Measurements from ENCODE around the gene RECQL. TPM values are rescaled to one million over a fixed set of nuclear protein-coding genes. Genes with fewer than 3 reads are reported as not detected.
A peak's percentile ranks its signal among the peaks of the same experiment; 100 is the strongest.

Gene RECQL
- total RNA-seq, 2 experiments from 2014 or later = 82.1 to 86.8 TPM

- DNase-seq (no peak), ATAC-seq (ENCODE audit: low read depth) (no peak)
- peaks cover 38% of the 10 kb centered on the region for H3K27me3 Mint-ChIP-seq
- H3K4me1 Mint-ChIP-seq = peaks cover 4% of the 10 kb centered on the region
- H3K27ac Mint-ChIP-seq = no peak within 1 kb of the TSS
- POLR2A ChIA-PET = no interaction called here
- H3K36me3 Mint-ChIP-seq = no peaks in the 10 kb centered on the region
- no peaks in the 10 kb centered on the region for H3K9me3 Mint-ChIP-seq
- peak within 1 kb of the TSS; percentile 79 for H3K4me3 Mint-ChIP-seq
These were observed 24.6 kb upstream of the RECQL start, which contains the start of gene SPX for GRCh38 chr12:21526053-21526452. Gene SPX (plus strand): TSS chr12:21526296. CDS start chr12:21526473, 177 bp downstream.

- no peak overlapping the region for H3K4me3 Mint-ChIP-seq
- H3K36me3 Mint-ChIP-seq = peaks cover 7% of the 10 kb centered on the region
- no peak overlapping the region for H3K27ac Mint-ChIP-seq
- POLR2A ChIA-PET = no interaction called here
- H3K9me3 Mint-ChIP-seq = no peaks in the 10 kb centered on the region
- no peak for ATAC-seq (ENCODE audit: low read depth)
- no peak for DNase-seq
- peaks cover 3% of the 10 kb centered on the region for H3K4me1 Mint-ChIP-seq
- peaks cover 22% of the 10 kb centered on the region for H3K27me3 Mint-ChIP-seq
These were observed 21.7 kb upstream of the RECQL start for GRCh38 chr12:21523148-21523547.

- POLR2A ChIA-PET = no interaction called here
- DNase-seq (no peak), ATAC-seq (ENCODE audit: low read depth) (no peak)
- Mint-ChIP-seq H3K27ac (no peak overlapping the region), H3K4me1 (no peaks in the 10 kb centered on the region), H3K9me3 (no peaks in the 10 kb centered on the region), H3K4me3 (no peak overlapping the region), H3K36me3 (peaks cover 9% of the 10 kb centered on the region), H3K27me3 (peaks cover 16% of the 10 kb centered on the region)
These were observed 20.1 kb upstream of the RECQL start for GRCh38 chr12:21521541-21521940.

- DNase-seq (no peak), ATAC-seq (ENCODE audit: low read depth) (no peak)
- H3K4me1 Mint-ChIP-seq = no peaks in the 10 kb centered on the region
- H3K9me3 Mint-ChIP-seq = no peaks in the 10 kb centered on the region
- POLR2A ChIA-PET = no interaction called here
- H3K36me3 Mint-ChIP-seq = peaks cover 11% of the 10 kb centered on the region
- peaks cover under 1% of the 10 kb centered on the region for H3K27me3 Mint-ChIP-seq
- no peak overlapping the region for H3K27ac Mint-ChIP-seq
- no peak overlapping the region for H3K4me3 Mint-ChIP-seq
These were observed 17.0 kb upstream of the RECQL start for GRCh38 chr12:21518451-21518850.

- Mint-ChIP-seq H3K27me3 (no peaks in the 10 kb centered on the region), H3K9me3 (no peaks in the 10 kb centered on the region), H3K4me3 (no peak overlapping the region), H3K4me1 (no peaks in the 10 kb centered on the region), H3K36me3 (peaks cover 20% of the 10 kb centered on the region), H3K27ac (no peak overlapping the region)
- no peak for ATAC-seq (ENCODE audit: low read depth)
- no peak for DNase-seq
- POLR2A ChIA-PET = interaction anchor here (1.4 kb wide), 1 partner anchor 15 kb away, joined by 3 read pairs; the partner anchor contains the start of genes GOLT1B and RECQL
These were observed 14.8 kb upstream of the RECQL start for GRCh38 chr12:21516281-21516680.

- DNase-seq = no peak
- Mint-ChIP-seq H3K27ac (peak overlapping the region; percentile 92), H3K9me3 (no peaks in the 10 kb centered on the region), H3K4me3 (peak overlapping the region; percentile 77), H3K27me3 (no peaks in the 10 kb centered on the region), H3K36me3 (peaks cover 34% of the 10 kb centered on the region), H3K4me1 (peaks cover 22% of the 10 kb centered on the region)
- POLR2A ChIA-PET = interaction anchor here (1.2 to 2.6 kb wide), 3 partner anchors 18 to 148 kb away, joined by 4 to 13 read pairs (median 5); partner anchors contain the start of genes LDHB and PYROXD1
- ATAC-seq (ENCODE audit: low read depth) = peak; percentile 96
These were observed 8.3 kb upstream of the RECQL start for GRCh38 chr12:21509768-21510167.

GRCh38 chr12:21507849-21508248 lies 6.4 kb upstream of the RECQL start:
- peaks cover 34% of the 10 kb centered on the region for H3K4me1 Mint-ChIP-seq
- ATAC-seq (ENCODE audit: low read depth) (no peak), DNase-seq (no peak)
- H3K9me3 Mint-ChIP-seq = no peaks in the 10 kb centered on the region
- no peaks in the 10 kb centered on the region for H3K27me3 Mint-ChIP-seq
- peaks cover 34% of the 10 kb centered on the region for H3K36me3 Mint-ChIP-seq
- POLR2A ChIA-PET = no interaction called here
- no peak overlapping the region for H3K27ac Mint-ChIP-seq
- no peak overlapping the region for H3K4me3 Mint-ChIP-seq

GRCh38 chr12:21505888-21506287 lies 4.5 kb upstream of the RECQL start:
- H3K9me3 Mint-ChIP-seq = no peaks in the 10 kb centered on the region
- H3K4me3 Mint-ChIP-seq = no peak overlapping the region
- H3K27ac Mint-ChIP-seq = no peak overlapping the region
- peaks cover 36% of the 10 kb centered on the region for H3K4me1 Mint-ChIP-seq
- no peaks in the 10 kb centered on the region for H3K27me3 Mint-ChIP-seq
- ATAC-seq (ENCODE audit: low read depth) (no peak), DNase-seq (no peak)
- POLR2A ChIA-PET = no interaction called here
- H3K36me3 Mint-ChIP-seq = peaks cover 27% of the 10 kb centered on the region

GRCh38 chr12:21502872-21503271 lies 1.4 kb upstream of the RECQL start:
- Mint-ChIP-seq H3K27ac (no peak overlapping the region), H3K9me3 (no peaks in the 10 kb centered on the region), H3K36me3 (peaks cover 14% of the 10 kb centered on the region), H3K27me3 (no peaks in the 10 kb centered on the region), H3K4me1 (peaks cover 32% of the 10 kb centered on the region), H3K4me3 (no peak overlapping the region)
- DNase-seq (no peak), ATAC-seq (ENCODE audit: low read depth) (no peak)
- POLR2A ChIA-PET = interaction anchor here (1.8 to 2.5 kb wide), 3 partner anchors 8 to 152 kb away, joined by 6 to 17 read pairs (median 8); no protein-coding TSS in a partner anchor

- Mint-ChIP-seq H3K9me3 (no peaks in the 10 kb centered on the region), H3K4me1 (peaks cover 36% of the 10 kb centered on the region), H3K27ac (no peak overlapping the region), H3K27me3 (no peaks in the 10 kb centered on the region), H3K36me3 (peaks cover 17% of the 10 kb centered on the region), H3K4me3 (no peak overlapping the region)
- peak; percentile 6 for ATAC-seq (ENCODE audit: low read depth)
- POLR2A ChIA-PET = interaction anchor here (1.4 to 3.2 kb wide), 6 partner anchors 9 to 155 kb away, joined by 5 to 33 read pairs (median 12); partner anchors contain the start of genes LDHB and PYROXD1
- no peak for DNase-seq
These were observed 695 bp upstream of the RECQL start for GRCh38 chr12:21502164-21502496.

GRCh38 chr12:21500786-21501257 lies 613 bp downstream of the RECQL start:
- Mint-ChIP-seq H3K9me3 (no peaks in the 10 kb centered on the region), H3K4me1 (peaks cover 36% of the 10 kb centered on the region), H3K27me3 (no peaks in the 10 kb centered on the region), H3K36me3 (peaks cover 24% of the 10 kb centered on the region), H3K4me3 (no peak overlapping the region), H3K27ac (no peak overlapping the region)
- ATAC-seq (ENCODE audit: low read depth) = no peak
- POLR2A ChIA-PET = interaction anchor here (0.8 to 3.2 kb wide), 6 partner anchors 10 to 157 kb away, joined by 3 to 33 read pairs (median 11); partner anchors contain the start of genes LDHB and PYROXD1
- DNase-seq = no peak

- Mint-ChIP-seq H3K9me3 (no peaks in the 10 kb centered on the region), H3K36me3 (peaks cover 30% of the 10 kb centered on the region), H3K4me3 (no peak overlapping the region), H3K4me1 (peaks cover 30% of the 10 kb centered on the region), H3K27ac (no peak overlapping the region), H3K27me3 (no peaks in the 10 kb centered on the region)
- DNase-seq (no peak), ATAC-seq (ENCODE audit: low read depth) (no peak)
- POLR2A ChIA-PET = interaction anchor here (3.0 to 3.2 kb wide), 2 partner anchors 61 to 158 kb away, joined by 20 to 33 read pairs; partner anchors contain the start of genes LDHB and PYROXD1
These were observed 1.7 kb downstream of the RECQL start for GRCh38 chr12:21499765-21500164.

GRCh38 chr12:21485998-21486397 lies 15.4 kb downstream of the RECQL start:
- no peaks in the 10 kb centered on the region for H3K9me3 Mint-ChIP-seq
- ATAC-seq (ENCODE audit: low read depth) = no peak
- POLR2A ChIA-PET = no interaction called here
- peaks cover 10% of the 10 kb centered on the region for H3K4me1 Mint-ChIP-seq
- H3K27me3 Mint-ChIP-seq = no peaks in the 10 kb centered on the region
- peaks cover 25% of the 10 kb centered on the region for H3K36me3 Mint-ChIP-seq
- H3K27ac Mint-ChIP-seq = no peak overlapping the region
- no peak overlapping the region for H3K4me3 Mint-ChIP-seq
- no peak for DNase-seq

- Mint-ChIP-seq H3K9me3 (no peaks in the 10 kb centered on the region), H3K27ac (no peak overlapping the region), H3K27me3 (no peaks in the 10 kb centered on the region), H3K4me3 (no peak overlapping the region), H3K4me1 (peaks cover 7% of the 10 kb centered on the region), H3K36me3 (peaks cover 14% of the 10 kb centered on the region)
- POLR2A ChIA-PET = no interaction called here
- ATAC-seq (ENCODE audit: low read depth) (no peak), DNase-seq (no peak)
These were observed 17.9 kb downstream of the RECQL start for GRCh38 chr12:21483531-21483930.
